Duodenal mucosa (tissue), 2 donors: ENCODE measurements around the gene MRPS15.
A peak's percentile ranks its signal among the peaks of the same experiment; 100 is the strongest.
"Not testable (repeated sequence)": the region's sequence is repeated elsewhere in the genome, so short reads cannot be mapped to it uniquely, and the experiment has no call there.

Experiments used
- H3K27ac ChIP-seq: one replicate; pipeline ENCODE4 v1.7.0; 2013; ENCODE audit warnings: low read depth, low read length
- H3K27me3 ChIP-seq, 2 donors: one replicate each; pipeline ENCODE4 v1.7.0; 2013; ENCODE audit warnings: low read length in 2 of 2, control low read depth in 1 of 2; ENCODE audit not compliant: insufficient read depth in 2 of 2, control insufficient read depth in 1 of 2
- H3K36me3 ChIP-seq, 2 donors: one replicate each; pipeline ENCODE4 v1.7.0; 2013; ENCODE audit warnings: low read length in 2 of 2, control low read depth in 1 of 2; ENCODE audit not compliant: insufficient read depth in 2 of 2, control insufficient read depth in 1 of 2
- H3K4me1 ChIP-seq, 2 donors: one replicate each; pipeline ENCODE4 v1.7.0; 2013; ENCODE audit warnings: low read length in 2 of 2, control low read depth in 1 of 2; ENCODE audit not compliant: insufficient read depth in 2 of 2, control insufficient read depth in 1 of 2
- H3K4me3 ChIP-seq, 2 donors: one replicate each; pipeline ENCODE4 v1.7.0; 2013; ENCODE audit warnings: low read length in 2 of 2, low read depth in 1 of 2
- H3K9ac ChIP-seq, 2 donors: one replicate each; pipeline ENCODE4 v1.7.0; 2013; ENCODE audit warnings: low read length in 2 of 2, low read depth in 1 of 2
- H3K9me3 ChIP-seq, 2 donors: one replicate each; pipeline ENCODE4 v1.7.0; 2013; ENCODE audit warnings: low read length in 2 of 2, control low read depth in 1 of 2; ENCODE audit not compliant: control insufficient read depth in 1 of 2

Gene MRPS15

GRCh38 chr1:36463803-36464604 is at the start of gene MRPS15:
MRPS15 (minus strand) TSS chr1:36464384; CDS start chr1:36464275, 109 bp downstream.
- H3K27me3 ChIP-seq: no peaks in the 10 kb centered on the region
- peaks cover 15 to 16% of the 10 kb centered on the region in 2 donors for H3K4me1 ChIP-seq
- peak within 1 kb of the TSS; percentile 98 to 99 for H3K4me3 ChIP-seq
- H3K9me3 ChIP-seq: no peaks in the 10 kb centered on the region
- H3K27ac ChIP-seq: peak within 1 kb of the TSS; percentile 79
- peak within 1 kb of the TSS; percentile 79 to 93 for H3K9ac ChIP-seq
- peaks cover 9 to 33% of the 10 kb centered on the region in 2 donors for H3K36me3 ChIP-seq

GRCh38 chr1:36512842-36513241 is 48.7 kb upstream of the MRPS15 start:
- H3K27me3 ChIP-seq: peaks cover 0 to 5% of the 10 kb centered on the region in 2 donors
- H3K9ac ChIP-seq: no peak overlapping the region
- no peaks in the 10 kb centered on the region for H3K9me3 ChIP-seq
- H3K4me1 ChIP-seq: no peaks in the 10 kb centered on the region
- H3K27ac ChIP-seq: no peak overlapping the region
- no peak overlapping the region for H3K4me3 ChIP-seq
- no peaks in the 10 kb centered on the region for H3K36me3 ChIP-seq

- Histone ChIP-seq H3K27ac (no peak overlapping the region), H3K36me3 (no peaks in the 10 kb centered on the region), H3K9ac (no peak overlapping the region), H3K9me3 (no peaks in the 10 kb centered on the region), H3K4me3 (no peak overlapping the region), H3K27me3 (peaks cover 0 to 10% of the 10 kb centered on the region in 2 donors), H3K4me1 (no peaks in the 10 kb centered on the region)
Measured at GRCh38 chr1:36511804-36512798, 47.9 kb upstream of the MRPS15 start.

- not testable (repeated sequence) for H3K27ac ChIP-seq, H3K9me3 ChIP-seq, H3K4me3 ChIP-seq, H3K9ac ChIP-seq, H3K4me1 ChIP-seq, H3K36me3 ChIP-seq
- H3K27me3 ChIP-seq: peaks cover 0 to 10% of the 10 kb centered on the region in 2 donors
Measured at GRCh38 chr1:36511220-36511619, 47.0 kb upstream of the MRPS15 start.

- no peak overlapping the region for H3K27ac ChIP-seq
- no peaks in the 10 kb centered on the region for H3K4me1 ChIP-seq
- H3K27me3 ChIP-seq: peaks cover 0 to 10% of the 10 kb centered on the region in 2 donors
- H3K36me3 ChIP-seq: no peaks in the 10 kb centered on the region
- H3K9ac ChIP-seq: no peak overlapping the region
- H3K4me3 ChIP-seq: no peak overlapping the region
- H3K9me3 ChIP-seq: no peaks in the 10 kb centered on the region
Measured at GRCh38 chr1:36510418-36510817, 46.2 kb upstream of the MRPS15 start.

- Histone ChIP-seq H3K9ac (no peak overlapping the region), H3K27me3 (peaks cover 0 to 10% of the 10 kb centered on the region in 2 donors), H3K36me3 (no peaks in the 10 kb centered on the region), H3K4me3 (no peak overlapping the region), H3K4me1 (no peaks in the 10 kb centered on the region), H3K9me3 (no peaks in the 10 kb centered on the region), H3K27ac (no peak overlapping the region)
Measured at GRCh38 chr1:36508257-36508656, 44.1 kb upstream of the MRPS15 start.

- H3K4me1 ChIP-seq: no peaks in the 10 kb centered on the region
- H3K27me3 ChIP-seq: peaks cover 0 to 10% of the 10 kb centered on the region in 2 donors
- no peak overlapping the region for H3K27ac ChIP-seq
- H3K4me3 ChIP-seq: no peak overlapping the region
- no peaks in the 10 kb centered on the region for H3K9me3 ChIP-seq
- no peak overlapping the region for H3K9ac ChIP-seq
- H3K36me3 ChIP-seq: no peaks in the 10 kb centered on the region
Measured at GRCh38 chr1:36506276-36506920, 42.2 kb upstream of the MRPS15 start.

GRCh38 chr1:36503733-36504132 is 39.5 kb upstream of the MRPS15 start:
- peaks cover 0 to 5% of the 10 kb centered on the region in 2 donors for H3K27me3 ChIP-seq
- H3K4me3 ChIP-seq: no peak overlapping the region

GRCh38 chr1:36503159-36503558 is 39.0 kb upstream of the MRPS15 start:
- Histone ChIP-seq H3K9ac (no peak overlapping the region), H3K4me3 (no peak overlapping the region), H3K36me3 (no peaks in the 10 kb centered on the region), H3K9me3 (no peaks in the 10 kb centered on the region), H3K27me3 (peaks cover 0 to 5% of the 10 kb centered on the region in 2 donors), H3K27ac (no peak overlapping the region), H3K4me1 (no peaks in the 10 kb centered on the region)

More at GRCh38 chr1:36503733-36504132, 39.5 kb upstream of the MRPS15 start:
- Histone ChIP-seq H3K9ac (no peak overlapping the region), H3K27ac (no peak overlapping the region), H3K9me3 (no peaks in the 10 kb centered on the region), H3K36me3 (no peaks in the 10 kb centered on the region), H3K4me1 (no peaks in the 10 kb centered on the region)
